HS-5 (cell line): ENCODE measurements around the gene HYLS1.
"Not testable (repeated sequence)": the region's sequence is repeated elsewhere in the genome, so short reads cannot be mapped to it uniquely, and the experiment has no call there.

Experiments used
- DNase-seq: peaks from one replicate; pipeline ENCODE4 v3.0.0-alpha.2; 2012; ENCODE audit warnings: low read depth

The HYLS1 gene

DNA sequence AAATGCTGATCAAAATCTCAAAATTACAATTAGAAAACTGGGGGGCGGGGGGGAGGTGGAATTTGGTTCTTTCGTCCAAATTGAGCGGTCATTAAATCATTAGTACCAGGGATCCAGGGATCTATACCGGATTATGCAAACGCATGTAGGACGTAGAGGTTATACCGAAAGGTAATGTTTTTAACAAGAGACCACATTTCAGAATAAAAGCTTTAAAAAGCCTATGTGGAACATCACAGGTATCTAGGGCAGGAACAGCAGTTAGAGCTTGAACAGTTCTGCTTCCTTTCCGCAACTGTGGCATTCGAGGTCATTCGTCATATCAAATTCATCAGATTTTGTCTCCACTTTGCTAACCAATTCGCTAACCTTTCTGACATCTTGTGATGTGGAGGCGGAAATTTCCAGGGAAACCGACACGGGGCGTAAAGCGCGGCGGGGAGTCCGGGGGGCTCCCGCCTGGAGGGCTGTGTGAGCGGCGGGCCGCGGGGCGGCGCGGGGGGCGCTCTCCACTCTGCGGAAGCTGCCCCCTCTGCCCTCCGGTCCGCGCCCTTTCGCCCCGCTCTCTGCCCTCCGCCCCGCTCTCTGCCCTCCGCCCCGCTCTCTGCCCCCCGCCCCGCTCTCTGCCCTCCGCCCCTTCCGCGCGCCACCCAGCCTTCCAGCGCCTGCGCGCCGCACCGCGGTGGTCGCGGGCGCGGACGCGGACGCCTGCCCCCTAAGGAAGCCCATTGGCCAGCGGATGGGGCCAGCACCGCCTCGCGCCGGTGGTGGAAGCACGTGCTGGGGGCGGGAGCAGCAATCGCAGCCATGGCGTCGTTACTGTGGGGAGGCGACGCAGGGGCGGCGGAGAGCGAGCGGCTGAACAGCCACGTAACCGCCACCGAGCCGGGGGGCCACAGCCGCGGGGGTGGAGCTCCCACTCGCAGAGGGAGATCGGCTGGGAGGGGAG, 16.5 kb downstream of the HYLS1 start, which contains the start of gene DDX25:
DDX25 (plus strand) TSS at position 798 of the 949 bp plus-strand sequence; CDS start at position 808, 10 bp downstream.
- no peak for DNase-seq

DNA sequence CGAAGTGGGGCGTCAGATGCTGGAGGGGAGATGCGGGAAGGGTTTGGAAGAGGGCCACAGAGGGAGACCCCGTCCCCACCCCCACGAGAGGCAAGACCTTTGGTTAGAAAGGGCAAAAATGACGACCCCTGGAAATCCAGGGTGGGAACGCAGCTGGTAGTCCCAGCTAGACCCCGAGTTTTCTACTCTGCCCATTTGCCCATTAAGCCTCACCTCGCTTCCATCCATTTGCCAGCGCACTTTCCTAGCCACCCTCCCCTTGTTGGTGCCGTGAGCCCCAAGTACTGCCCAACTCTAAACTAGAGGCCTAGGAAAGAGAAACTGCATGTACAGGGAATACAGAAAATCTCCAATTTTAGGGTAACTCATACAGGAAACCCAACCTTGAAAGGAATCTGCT, 17.2 kb downstream of the HYLS1 start:
- no peak for DNase-seq

DNA sequence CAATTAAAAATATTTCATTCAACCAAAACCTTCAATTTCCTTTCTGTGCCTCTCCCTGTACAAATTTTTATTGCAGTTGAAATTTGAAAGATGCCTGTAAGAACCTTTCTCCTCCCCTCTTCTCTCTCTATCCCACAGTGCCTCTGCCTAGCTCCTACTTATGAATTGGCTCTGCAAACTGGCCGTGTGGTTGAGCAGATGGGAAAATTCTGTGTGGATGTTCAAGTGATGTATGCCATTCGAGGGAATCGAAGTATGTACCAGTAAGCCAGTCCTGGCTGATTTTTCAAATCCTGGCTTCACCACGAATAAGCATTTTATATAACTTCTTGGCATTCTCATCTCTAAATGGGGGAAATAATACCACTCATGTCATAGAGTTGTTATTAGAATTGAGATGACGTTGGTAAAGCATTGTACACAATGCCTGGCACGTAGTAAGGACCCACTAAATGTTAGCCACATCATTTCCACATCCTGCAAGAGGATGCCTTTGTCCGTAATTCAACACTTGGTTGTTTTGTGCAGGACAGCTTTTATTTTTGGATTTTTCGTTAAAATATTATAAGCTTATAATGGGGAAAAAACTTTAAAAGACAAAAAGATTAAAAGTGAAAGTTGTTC, 22.9 kb downstream of the HYLS1 start:
- no peak for DNase-seq

DNA sequence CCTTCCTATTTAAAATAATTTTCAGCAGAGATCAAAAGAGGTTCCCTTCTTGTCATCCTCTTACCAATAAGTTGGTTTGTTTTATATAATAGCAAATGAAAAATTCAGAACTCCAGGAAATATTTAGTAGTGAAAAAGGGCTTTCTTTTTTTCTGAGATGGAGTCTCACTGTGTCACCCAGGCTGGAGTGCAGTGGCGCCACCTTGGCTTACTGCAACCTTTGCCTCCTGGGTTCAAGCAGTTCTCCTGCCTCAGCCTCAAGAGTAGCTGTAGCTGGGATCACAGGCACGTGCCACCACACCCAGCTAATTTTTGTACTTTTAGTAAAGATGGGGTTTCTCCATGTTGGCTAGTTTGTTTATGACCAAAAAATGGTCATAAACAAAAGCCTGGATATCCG, 27.1 kb downstream of the HYLS1 start:
- DNase-seq, result not testable (repeated sequence)

DNA sequence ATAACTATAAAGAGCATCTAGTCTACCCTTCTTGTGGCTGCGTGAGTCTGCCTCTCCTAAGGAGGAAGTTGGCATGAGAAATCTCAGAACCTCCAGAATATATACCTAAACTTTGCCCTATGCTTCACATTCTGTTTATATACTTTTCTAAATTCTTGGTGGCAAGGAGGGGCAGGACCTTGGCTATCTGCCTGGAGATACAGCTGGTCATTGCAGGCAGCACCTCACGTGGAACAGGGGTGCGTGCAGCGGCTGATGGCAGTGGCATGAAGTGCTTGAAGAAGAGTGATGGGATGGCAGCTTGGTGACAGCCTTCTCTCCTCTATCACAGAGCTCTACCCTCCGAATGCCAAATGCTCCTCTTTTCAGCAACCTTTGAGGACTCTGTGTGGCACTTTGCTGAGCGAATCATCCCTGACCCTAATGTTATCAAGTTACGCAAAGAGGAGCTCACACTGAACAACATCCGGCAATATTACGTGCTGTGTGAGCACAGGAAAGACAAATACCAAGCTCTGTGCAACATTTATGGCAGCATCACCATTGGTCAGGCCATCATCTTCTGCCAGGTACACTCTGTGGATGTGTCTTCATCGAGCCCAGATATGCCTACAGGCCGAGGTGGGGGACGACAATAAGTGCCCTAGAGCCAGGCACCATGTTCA, 29.3 kb downstream of the HYLS1 start:
- no peak for DNase-seq

DNA sequence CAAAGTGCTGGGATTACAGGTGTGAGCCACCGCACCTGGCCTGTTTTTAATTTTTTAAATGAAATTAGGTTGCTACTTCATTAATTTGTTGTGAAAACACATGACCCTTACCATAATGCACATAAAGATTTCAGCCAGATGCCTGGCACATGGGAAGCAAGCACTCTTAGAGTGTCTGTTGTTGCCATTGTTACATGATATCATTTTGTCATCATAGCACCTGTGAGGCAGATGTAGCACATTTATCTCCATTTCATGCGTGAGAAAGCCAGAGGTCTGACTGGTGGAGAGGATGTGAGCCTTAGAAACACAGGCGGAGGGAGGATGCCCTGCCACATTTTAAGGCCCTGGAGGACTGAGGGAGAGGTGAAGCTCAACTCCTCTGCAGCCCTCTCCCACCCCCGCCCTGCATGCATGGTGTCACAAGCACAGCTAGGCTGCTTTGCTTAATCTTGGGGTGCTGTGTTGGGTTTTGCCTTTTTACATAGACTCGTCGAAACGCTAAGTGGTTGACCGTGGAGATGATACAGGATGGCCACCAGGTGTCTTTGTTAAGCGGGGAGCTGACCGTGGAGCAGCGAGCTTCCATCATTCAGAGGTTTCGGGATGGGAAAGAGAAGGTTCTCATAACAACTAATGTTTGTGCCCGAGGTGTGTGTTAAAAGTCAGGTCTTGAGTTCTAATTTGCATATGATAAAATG, 30.8 kb downstream of the HYLS1 start:
- no peak for DNase-seq

DNA sequence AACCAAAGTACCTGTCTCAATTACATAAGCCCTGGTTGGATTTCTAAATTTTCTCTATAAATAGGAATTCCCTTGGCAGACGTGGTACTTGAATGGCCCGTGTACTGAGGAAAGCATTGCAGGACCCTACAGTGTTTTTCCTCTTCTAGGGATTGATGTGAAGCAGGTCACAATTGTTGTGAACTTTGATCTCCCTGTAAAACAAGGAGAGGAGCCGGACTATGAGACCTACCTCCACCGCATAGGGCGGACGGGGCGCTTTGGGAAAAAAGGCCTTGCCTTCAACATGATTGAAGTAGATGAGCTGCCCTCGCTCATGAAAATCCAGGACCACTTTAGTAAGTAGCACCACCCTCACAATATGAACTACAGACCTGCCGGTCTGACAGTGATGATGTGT, 33.6 kb downstream of the HYLS1 start:
- DNase-seq, result no peak

DNA sequence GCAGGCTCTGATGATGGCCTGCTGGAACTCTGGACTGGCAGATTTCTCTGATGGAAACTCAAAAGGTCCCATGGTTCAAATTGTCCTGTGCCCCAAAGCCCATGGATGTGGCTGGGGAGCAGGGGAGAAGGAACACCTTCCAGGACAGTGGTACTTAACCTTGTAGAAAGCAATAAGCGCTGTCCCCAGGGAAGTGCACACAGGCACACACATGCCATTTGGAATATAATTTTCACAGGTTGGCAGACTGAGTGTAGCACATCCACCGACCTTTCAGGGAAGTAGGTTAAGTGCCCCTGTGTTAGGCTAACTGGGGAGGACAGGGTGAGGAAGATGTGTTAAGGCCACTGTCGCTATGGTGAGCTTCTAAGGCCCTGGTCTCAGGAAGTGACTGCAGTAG, 34.7 kb downstream of the HYLS1 start:
- DNase-seq, result no peak

DNA sequence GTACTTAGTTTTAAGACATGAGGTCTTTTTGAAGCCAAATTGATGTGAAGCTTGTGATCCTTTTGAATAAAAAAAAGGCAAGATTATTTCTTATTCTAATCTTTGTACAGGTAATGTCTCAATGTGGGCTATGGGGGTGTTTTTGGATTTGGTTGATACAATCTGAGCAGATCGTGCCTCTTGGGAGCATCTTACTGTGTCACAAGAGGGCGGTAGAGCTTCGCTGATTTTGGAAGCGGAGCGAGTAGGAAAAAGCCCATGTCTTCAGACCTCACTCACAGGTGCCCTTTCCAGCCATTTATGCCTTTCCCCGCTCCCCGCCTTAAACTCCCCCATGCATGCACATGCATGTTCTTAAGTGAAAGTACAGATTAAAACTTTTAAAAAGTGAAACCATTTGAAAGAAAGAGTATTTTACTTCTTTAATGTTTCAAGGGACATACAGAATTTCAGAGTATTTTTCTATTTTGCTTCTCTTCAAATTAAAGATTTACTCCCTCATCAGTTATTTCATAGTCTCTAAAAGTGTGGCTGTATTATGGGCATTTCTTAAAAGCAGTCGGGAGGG, 35.6 kb downstream of the HYLS1 start:
- peak; percentile 26 for DNase-seq

DNA sequence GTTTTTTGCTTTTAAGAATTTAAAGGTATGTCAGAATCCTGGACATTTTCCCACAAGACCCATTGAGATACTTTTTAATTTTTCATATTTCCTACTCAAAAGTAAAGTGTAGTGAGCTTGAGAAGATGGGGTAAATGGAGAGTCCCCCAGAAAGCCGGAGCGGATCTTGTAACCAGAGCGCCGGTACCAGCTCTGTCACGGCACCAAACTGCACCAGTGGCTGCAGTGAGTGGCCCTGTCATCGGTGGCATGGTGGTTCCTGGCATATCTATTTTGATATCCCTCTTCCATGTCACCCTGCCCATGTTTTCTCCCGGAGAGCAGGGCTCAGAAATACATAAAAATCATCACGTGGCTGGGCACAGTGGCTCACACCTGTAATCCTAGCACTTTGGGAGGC, 36.2 kb downstream of the HYLS1 start:
- no peak for DNase-seq

DNA sequence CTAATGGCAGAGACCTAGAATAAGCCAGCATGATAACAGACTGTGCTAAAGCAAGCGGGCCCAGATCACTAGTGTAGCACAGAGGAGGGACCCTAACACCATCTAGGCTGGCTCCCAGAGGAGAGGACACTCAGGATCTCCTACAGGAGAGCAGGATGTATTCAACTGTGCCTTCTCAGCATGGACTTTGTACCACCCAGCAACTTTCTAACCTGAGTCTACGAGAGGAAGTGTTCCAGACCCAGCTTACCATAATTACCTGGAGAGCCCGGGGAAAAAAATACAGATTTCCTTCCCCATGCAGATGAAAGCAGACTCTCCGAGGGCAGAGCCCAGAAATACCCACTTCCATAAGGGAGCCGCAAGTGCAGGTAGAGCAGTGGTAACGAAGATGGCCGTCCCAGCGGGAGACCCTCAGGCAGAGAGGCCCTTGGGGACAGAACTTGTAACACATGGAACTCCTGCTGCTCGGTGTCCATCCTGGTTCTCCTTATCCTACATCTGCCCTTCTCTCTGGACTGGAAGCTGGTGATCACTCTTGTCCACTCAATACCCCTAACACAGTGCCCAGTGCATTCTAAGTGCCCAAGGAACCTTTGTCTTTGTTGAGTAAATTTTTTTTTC, 37.0 kb downstream of the HYLS1 start:
- no peak for DNase-seq

DNA sequence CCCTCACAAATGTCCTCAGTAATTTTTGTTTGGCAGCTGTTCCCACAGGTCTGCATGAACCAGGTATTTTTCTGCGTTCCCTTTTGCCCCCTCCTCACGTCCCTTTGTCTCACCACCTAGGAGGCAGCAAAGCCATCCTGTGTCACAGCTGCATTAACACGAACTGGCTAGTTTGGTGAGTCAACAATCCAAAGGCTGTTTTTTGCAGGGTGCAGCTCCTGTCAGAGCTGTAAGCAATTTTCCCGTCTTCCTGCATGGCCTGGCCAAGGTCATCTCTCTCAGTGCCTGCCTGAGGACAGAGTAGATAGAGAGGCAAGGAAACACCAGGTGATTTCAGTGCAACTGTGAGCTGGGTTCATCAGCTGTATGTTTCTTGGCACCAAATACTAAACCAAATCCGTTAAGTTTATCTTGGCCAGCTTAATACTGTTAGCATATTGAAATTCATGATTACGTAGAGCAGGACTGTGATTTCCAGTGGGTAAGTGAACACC, 37.8 kb downstream of the HYLS1 start:
- no peak for DNase-seq

DNA sequence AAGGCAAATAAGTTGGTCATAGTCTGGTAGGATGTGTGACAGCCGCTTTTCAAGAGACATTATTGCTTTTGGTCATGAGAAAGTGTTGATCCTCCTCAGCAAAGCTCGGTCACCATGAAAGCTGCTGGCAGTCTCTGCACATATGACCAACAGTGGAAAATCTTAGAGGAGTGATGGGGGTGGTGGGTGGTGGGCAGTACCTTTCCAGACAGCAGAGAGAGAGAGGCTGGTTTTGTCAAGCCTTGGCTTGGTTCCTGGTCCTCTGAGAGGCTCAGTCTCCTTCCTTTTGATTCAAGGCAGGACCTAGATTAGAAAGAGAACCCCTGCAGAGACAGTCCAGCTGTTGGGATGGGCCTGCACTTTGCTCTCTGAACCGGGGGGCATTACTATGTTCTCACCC, 38.3 kb downstream of the HYLS1 start:
- no peak for DNase-seq

DNA sequence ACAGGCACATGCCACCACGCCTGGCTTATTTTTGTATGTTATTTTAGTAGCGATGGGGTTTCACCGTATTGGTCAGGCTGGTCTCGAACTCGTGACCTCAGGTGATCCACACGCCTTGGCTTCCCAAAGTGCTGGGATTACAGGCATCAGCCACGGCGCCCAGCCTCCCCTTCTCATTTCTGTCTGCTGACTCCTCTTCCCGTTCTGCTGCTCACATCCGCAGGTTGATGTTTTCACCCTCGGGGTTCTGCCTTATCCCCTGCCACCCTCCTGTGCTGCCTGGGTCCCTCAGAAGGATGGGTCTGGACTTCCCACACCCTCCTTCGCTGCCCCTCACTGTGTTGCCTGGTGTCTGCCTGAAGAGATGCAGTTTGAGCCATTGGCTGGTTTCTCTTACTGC, 39.2 kb downstream of the HYLS1 start:
- no peak for DNase-seq

DNA sequence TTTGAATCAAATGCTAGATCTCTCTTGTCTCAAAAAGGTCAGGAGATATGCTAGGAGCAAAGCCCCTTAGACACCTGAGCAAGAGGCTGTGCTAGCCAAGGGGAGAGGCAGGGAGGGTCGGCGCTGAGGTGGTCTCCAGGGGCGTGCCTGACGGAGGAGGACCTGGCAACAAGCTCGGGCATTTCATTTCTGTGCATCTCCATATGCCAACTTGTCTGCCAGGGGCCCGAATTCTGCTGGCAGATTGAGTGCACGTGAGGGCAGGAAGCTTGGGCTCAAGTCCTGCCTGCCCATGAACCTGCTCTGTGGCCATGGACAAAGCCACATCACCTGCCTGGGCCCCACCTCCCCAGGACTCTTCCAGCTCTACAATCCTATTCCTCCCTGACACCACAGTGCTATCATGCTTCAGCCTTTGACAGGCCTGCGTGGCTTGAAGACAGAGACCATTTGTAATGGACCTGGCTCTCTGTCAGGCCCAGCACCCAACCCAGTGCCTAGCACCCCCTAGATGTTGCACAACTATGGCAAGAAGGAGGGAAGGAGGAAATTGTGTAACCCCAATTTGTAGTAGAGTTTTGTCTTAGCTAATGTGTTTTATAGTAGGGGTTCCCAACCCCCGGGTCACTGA, 42.1 kb downstream of the HYLS1 start:
- no peak for DNase-seq

DNA sequence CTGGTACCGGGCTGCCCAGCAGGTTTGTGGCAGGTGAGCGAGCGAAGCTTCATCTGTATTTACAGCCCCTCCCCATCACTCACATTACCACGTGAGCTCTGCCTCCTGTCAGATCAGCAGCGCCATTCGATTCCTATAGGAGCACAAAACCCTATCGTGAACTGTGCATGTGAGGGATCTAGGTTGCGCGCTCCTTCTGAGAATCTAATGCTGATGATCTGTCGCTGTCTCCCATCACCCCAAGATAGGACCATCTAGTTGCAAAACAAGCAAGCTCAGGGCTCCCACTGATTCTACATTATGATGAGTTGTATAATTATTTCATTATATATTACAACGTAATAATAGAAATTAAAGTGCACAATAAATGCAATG, 42.6 kb downstream of the HYLS1 start:
- DNase-seq, result no peak

DNA sequence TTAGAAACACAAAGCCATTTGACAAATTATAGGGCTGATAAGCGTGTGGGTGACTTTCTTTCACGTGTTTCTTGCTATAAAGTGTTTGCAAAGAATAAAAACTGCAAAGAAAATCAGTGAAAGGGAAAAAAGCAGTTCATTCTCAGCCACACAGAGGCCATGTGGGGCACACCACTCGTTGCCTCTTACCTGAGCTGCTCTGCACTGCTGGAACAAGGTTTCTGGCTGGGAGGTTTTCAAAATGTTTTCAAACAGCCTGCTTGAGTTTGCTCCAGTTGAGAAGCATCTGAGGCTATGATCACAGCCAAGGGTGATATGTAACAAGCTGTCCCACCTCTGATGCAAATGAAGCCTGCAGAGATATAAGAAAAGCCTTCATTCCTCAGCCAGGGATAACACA, 43.6 kb downstream of the HYLS1 start:
- no peak for DNase-seq

DNA sequence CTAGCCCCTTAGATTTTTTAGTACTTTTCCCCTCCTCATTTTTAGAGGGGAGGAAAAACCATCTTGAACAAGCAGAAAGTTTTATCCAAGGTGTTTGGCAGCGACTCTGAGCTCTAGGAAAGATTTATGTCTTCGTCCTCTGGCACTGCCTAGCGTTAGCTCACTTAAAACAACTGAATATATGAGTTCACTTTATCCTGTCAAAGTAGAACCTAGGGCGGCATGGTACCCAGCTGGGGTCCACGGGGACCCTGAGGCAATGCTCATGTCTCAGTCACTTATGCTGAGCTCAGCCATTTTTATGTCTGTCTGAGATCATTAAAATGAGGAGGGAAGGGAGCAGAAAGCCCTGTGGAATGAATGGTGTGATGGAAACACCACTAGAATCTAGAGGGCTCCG, 44.2 kb downstream of the HYLS1 start:
- DNase-seq, result no peak

DNA sequence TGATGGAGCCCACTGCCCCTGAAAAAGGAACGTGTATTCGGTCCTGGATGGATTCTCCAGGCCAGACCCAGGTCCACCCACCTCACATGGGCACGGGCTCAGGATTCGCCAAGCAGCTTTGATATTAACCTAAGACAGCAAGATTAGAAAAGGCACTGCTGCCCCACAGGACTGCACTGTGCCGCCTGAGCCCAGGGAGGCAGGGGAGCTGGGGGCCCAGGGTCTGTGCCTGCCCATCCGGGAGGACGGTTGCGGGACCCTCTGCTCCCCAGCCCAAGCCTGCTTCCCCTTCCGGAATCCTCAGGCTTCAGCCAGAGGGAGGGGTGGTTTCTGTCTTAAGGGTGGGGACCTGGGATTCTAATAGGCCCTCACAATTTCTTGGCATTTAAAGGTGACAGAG, 44.8 kb downstream of the HYLS1 start:
- DNase-seq, result no peak

DNA sequence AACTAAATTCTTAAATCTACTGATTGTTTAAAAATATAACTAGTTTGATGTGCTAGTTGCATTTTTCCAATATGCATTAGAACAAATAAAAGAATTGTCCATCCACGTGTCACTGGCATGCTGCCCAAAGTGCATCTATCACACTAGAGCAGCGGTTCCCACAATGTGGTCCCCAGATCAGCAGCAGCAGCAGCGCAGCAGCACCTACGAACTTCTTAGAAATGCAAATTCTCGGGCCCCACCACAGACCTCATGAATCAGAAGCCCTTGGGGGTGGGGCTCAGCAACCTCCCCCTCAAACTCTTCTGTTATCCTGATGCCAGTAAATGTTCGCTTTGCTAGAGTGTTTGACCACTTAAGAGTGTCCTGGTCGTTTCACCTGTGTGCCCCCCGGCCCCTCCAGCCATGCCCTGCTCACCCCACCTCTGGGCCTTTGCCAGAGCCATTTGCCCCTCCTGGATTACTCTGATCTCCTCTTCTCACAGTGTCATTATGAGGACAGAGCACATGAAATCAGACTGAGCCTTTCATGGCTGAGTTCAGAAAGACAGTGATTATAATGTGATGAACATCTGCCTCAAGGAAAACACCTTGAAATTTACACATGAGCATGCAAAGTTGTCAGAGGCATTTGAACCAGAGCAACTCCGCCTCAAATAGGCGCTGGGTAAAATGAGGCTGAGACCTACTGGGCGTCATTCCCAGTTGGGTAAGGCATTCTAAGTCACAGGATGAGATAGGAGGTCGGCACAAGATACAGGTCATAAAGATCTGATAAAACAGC, 45.8 kb downstream of the HYLS1 start:
- no peak for DNase-seq
